CD8-positive, alpha-beta memory T cell (primary cell): Measurements from ENCODE around the gene EDDM13. TPM values are rescaled to one million over a fixed set of nuclear protein-coding genes. Genes with fewer than 3 reads are reported as not detected.

Experiments
- CTCF ChIA-PET: fragments of 350-600 bp; sonication (Branson Sonifier 250); formaldehyde crosslinking; loops from one replicate; lab custom pipeline; 2021; ENCODE audit warnings: antibody characterized with exemption; lab: Charles Lee
- POLR2A ChIA-PET: fragments of 350-600 bp; sonication (Branson Sonifier 250); formaldehyde crosslinking; loops from one replicate; lab custom pipeline; 2021; ENCODE audit warnings: antibody characterized with exemption; lab: Charles Lee
- DNase-seq, 5 donors: peaks; one replicate each; pipeline versions ENCODE4 v3.0.0 to v3.0.0-alpha.2; 2020 to 2022; ENCODE audit warnings: mixed read lengths in 1 of 5
- H3K27ac ChIP-seq: one replicate; pipeline ENCODE4 v1.7.0; 2013; ENCODE audit warnings: low read depth, mild to moderate bottlenecking, low read length, moderate library complexity
- H3K27me3 ChIP-seq: 2 replicates; pipeline ENCODE4 v1.7.0; 2013; ENCODE audit warnings: low read length, mild to moderate bottlenecking; ENCODE audit not compliant: insufficient read depth, poor library complexity, severe bottlenecking
- H3K36me3 ChIP-seq: 2 replicates; pipeline ENCODE4 v1.7.0; 2013; ENCODE audit warnings: mild to moderate bottlenecking, low read length, moderate library complexity; ENCODE audit not compliant: insufficient read depth
- H3K4me1 ChIP-seq: 2 replicates; pipeline ENCODE4 v1.7.0; 2013; ENCODE audit warnings: mild to moderate bottlenecking, low read length, moderate library complexity; ENCODE audit not compliant: insufficient read depth
- H3K4me3 ChIP-seq: 2 replicates; pipeline ENCODE4 v1.7.0; 2013; ENCODE audit warnings: mild to moderate bottlenecking, low read length
- H3K9me3 ChIP-seq: 2 replicates; pipeline ENCODE4 v1.7.0; 2013; ENCODE audit warnings: mild to moderate bottlenecking, low read length
- H3K27ac Mint-ChIP-seq, 8 donors: one replicate each; pipeline ENCODE4 v1.8.0; 2020 to 2021; ENCODE audit warnings: mixed read lengths in 8 of 8, mild to moderate bottlenecking in 6 of 8, inconsistent platforms in 3 of 8, moderate library complexity in 3 of 8
- H3K27me3 Mint-ChIP-seq, 2 donors: one replicate each; pipeline ENCODE4 v1.8.0; 2020 to 2021; ENCODE audit warnings: mixed read lengths in 2 of 2, mild to moderate bottlenecking in 1 of 2, moderate library complexity in 1 of 2
- H3K36me3 Mint-ChIP-seq, 3 donors: one replicate each; pipeline ENCODE4 v1.8.0; 2020 to 2021; ENCODE audit warnings: mixed read lengths in 3 of 3, inconsistent platforms in 1 of 3, mild to moderate bottlenecking in 1 of 3
- H3K4me1 Mint-ChIP-seq, 3 donors: one replicate each; pipeline ENCODE4 v1.8.0; 2020 to 2021; ENCODE audit warnings: mixed read lengths in 3 of 3, inconsistent platforms in 1 of 3, mild to moderate bottlenecking in 1 of 3
- H3K4me3 Mint-ChIP-seq, 7 donors: one replicate each; pipeline ENCODE4 v1.8.0; 2020 to 2021; ENCODE audit warnings: mixed read lengths in 7 of 7, mild to moderate bottlenecking in 6 of 7, moderate library complexity in 4 of 7, inconsistent platforms in 2 of 7
- H3K9me3 Mint-ChIP-seq, 5 donors: one replicate each; pipeline ENCODE4 v1.8.0; 2020 to 2022; ENCODE audit warnings: mixed read lengths in 5 of 5, mild to moderate bottlenecking in 3 of 5, moderate library complexity in 2 of 5, inconsistent platforms in 1 of 5
- polyA plus RNA-seq: library from polyadenylated mRNA; unstranded; fragments of 300-500 nt; fragmentation: Illumina TruSeq; gene quantifications from one replicate; pipeline ENCODE4 v1.2.3, GENCODE V29; 2021
- total RNA-seq, 2 experiments: library from RNA; stranded (reverse); gene quantifications; one replicate each; pipeline ENCODE4 v1.2.3, GENCODE V29; 2021

The EDDM13 gene
- total and polyA plus RNA-seq, 3 experiments from 2014 or later, result 0.59 to 1.8 (median 0.64) TPM

- no peak overlapping the region for H3K27ac ChIP-seq
- no peak overlapping the region for H3K4me3 Mint-ChIP-seq
- no peaks in the 10 kb centered on the region for H3K4me1 ChIP-seq
- H3K27me3 Mint-ChIP-seq, result no peaks in the 10 kb centered on the region
- no peaks in the 10 kb centered on the region for H3K9me3 ChIP-seq
- H3K4me1 Mint-ChIP-seq, result no peaks in the 10 kb centered on the region
- DNase-seq, result no peak
- POLR2A ChIA-PET, result no interaction called here
- H3K27ac Mint-ChIP-seq, result no peak overlapping the region
- H3K4me3 ChIP-seq, result no peak overlapping the region
- peaks cover 4 to 8% (median 4%) of the 10 kb centered on the region in 3 donors for H3K36me3 Mint-ChIP-seq
- no peaks in the 10 kb centered on the region for H3K9me3 Mint-ChIP-seq
- no peaks in the 10 kb centered on the region for H3K36me3 ChIP-seq
- CTCF ChIA-PET, result no interaction called here
- H3K27me3 ChIP-seq, result no peaks in the 10 kb centered on the region
These were observed 1.4 kb upstream of the EDDM13 start for GRCh38 chr19:56271151-56271550.

GRCh38 chr19:56273563-56274117, 1.1 kb downstream of the EDDM13 start:
- Mint-ChIP-seq H3K4me1 (no peaks in the 10 kb centered on the region), H3K4me3 (no peak overlapping the region), H3K27ac (peak overlapping the region in 1 of 8 donors; percentile 24), H3K36me3 (peaks cover 4 to 11% (median 8%) of the 10 kb centered on the region in 3 donors), H3K27me3 (no peaks in the 10 kb centered on the region), H3K9me3 (no peaks in the 10 kb centered on the region)
- no peak overlapping the region for H3K27ac ChIP-seq
- no peaks in the 10 kb centered on the region for H3K36me3 ChIP-seq
- no peaks in the 10 kb centered on the region for H3K4me1 ChIP-seq
- ChIA-PET POLR2A (no interaction called here), CTCF (interaction anchor here (1.7 kb wide), 1 partner anchor 8 kb away, joined by 3 read pairs; no protein-coding TSS in a partner anchor)
- H3K4me3 ChIP-seq, result no peak overlapping the region
- no peaks in the 10 kb centered on the region for H3K9me3 ChIP-seq
- DNase-seq, result no peak
- no peaks in the 10 kb centered on the region for H3K27me3 ChIP-seq

GRCh38 chr19:56282809-56283208, 10.3 kb downstream of the EDDM13 start:
- no peak overlapping the region for H3K4me3 Mint-ChIP-seq
- ChIA-PET CTCF (no interaction called here), POLR2A (no interaction called here)
- H3K4me3 ChIP-seq, result no peak overlapping the region
- no peak overlapping the region for H3K27ac Mint-ChIP-seq
- H3K36me3 Mint-ChIP-seq, result peaks cover 2 to 7% (median 2%) of the 10 kb centered on the region in 3 donors
- no peaks in the 10 kb centered on the region for H3K27me3 Mint-ChIP-seq
- no peaks in the 10 kb centered on the region for H3K9me3 ChIP-seq
- no peaks in the 10 kb centered on the region for H3K4me1 ChIP-seq
- H3K36me3 ChIP-seq, result no peaks in the 10 kb centered on the region
- no peak overlapping the region for H3K27ac ChIP-seq
- H3K4me1 Mint-ChIP-seq, result no peaks in the 10 kb centered on the region
- no peak for DNase-seq
- H3K9me3 Mint-ChIP-seq, result no peaks in the 10 kb centered on the region
- no peaks in the 10 kb centered on the region for H3K27me3 ChIP-seq

GRCh38 chr19:56284746-56285145, 12.2 kb downstream of the EDDM13 start:
- Mint-ChIP-seq H3K27ac (no peak overlapping the region), H3K4me3 (no peak overlapping the region), H3K9me3 (no peaks in the 10 kb centered on the region), H3K27me3 (no peaks in the 10 kb centered on the region), H3K36me3 (peaks cover 6 to 11% (median 9%) of the 10 kb centered on the region in 3 donors), H3K4me1 (peaks cover 0 to 3% (median 0%) of the 10 kb centered on the region in 3 donors)
- no peak for DNase-seq
- ChIA-PET POLR2A (no interaction called here), CTCF (no interaction called here)
- H3K36me3 ChIP-seq, result no peaks in the 10 kb centered on the region
- H3K27me3 ChIP-seq, result no peaks in the 10 kb centered on the region
- no peak overlapping the region for H3K27ac ChIP-seq
- no peak overlapping the region for H3K4me3 ChIP-seq
- H3K9me3 ChIP-seq, result no peaks in the 10 kb centered on the region
- no peaks in the 10 kb centered on the region for H3K4me1 ChIP-seq

- CTCF ChIA-PET, result no interaction called here
- DNase-seq, result no peak
- no peaks in the 10 kb centered on the region for H3K36me3 ChIP-seq
- Mint-ChIP-seq H3K9me3 (peaks cover 0 to 3% (median 0%) of the 10 kb centered on the region in 5 donors), H3K4me1 (peaks cover 0 to 3% (median 0%) of the 10 kb centered on the region in 3 donors), H3K4me3 (no peak overlapping the region), H3K27ac (no peak overlapping the region), H3K36me3 (peaks cover 12 to 33% (median 29%) of the 10 kb centered on the region in 3 donors), H3K27me3 (no peaks in the 10 kb centered on the region)
- no peak overlapping the region for H3K27ac ChIP-seq
- no peak overlapping the region for H3K4me3 ChIP-seq
- no peaks in the 10 kb centered on the region for H3K4me1 ChIP-seq
- H3K9me3 ChIP-seq, result no peaks in the 10 kb centered on the region
- H3K27me3 ChIP-seq, result no peaks in the 10 kb centered on the region
- POLR2A ChIA-PET, result no interaction called here
These were observed 17.6 kb downstream of the EDDM13 start for GRCh38 chr19:56290104-56290503.

- ChIA-PET POLR2A (no interaction called here), CTCF (interaction anchor here (0.7 to 1.1 kb wide), 2 partner anchors 73 to 215 kb away, joined by 3 read pairs; no protein-coding TSS in a partner anchor)
- Mint-ChIP-seq H3K27ac (no peak overlapping the region), H3K4me3 (no peak overlapping the region), H3K27me3 (no peaks in the 10 kb centered on the region), H3K9me3 (peaks cover 0 to 3% (median 0%) of the 10 kb centered on the region in 5 donors), H3K36me3 (peaks cover 18 to 42% (median 32%) of the 10 kb centered on the region in 3 donors), H3K4me1 (peaks cover 0 to 3% (median 0%) of the 10 kb centered on the region in 3 donors)
- no peak for DNase-seq
- Histone ChIP-seq H3K27me3 (no peaks in the 10 kb centered on the region), H3K27ac (no peak overlapping the region), H3K36me3 (no peaks in the 10 kb centered on the region), H3K9me3 (no peaks in the 10 kb centered on the region), H3K4me3 (no peak overlapping the region), H3K4me1 (no peaks in the 10 kb centered on the region)
These were observed 19.3 kb downstream of the EDDM13 start for GRCh38 chr19:56291867-56292266.

GRCh38 chr19:56294549-56294948, 22.0 kb downstream of the EDDM13 start:
- Histone ChIP-seq H3K27me3 (no peaks in the 10 kb centered on the region), H3K27ac (no peak overlapping the region), H3K36me3 (no peaks in the 10 kb centered on the region), H3K9me3 (no peaks in the 10 kb centered on the region), H3K4me3 (no peak overlapping the region), H3K4me1 (no peaks in the 10 kb centered on the region)
- H3K27me3 Mint-ChIP-seq, result no peaks in the 10 kb centered on the region
- no peak overlapping the region for H3K27ac Mint-ChIP-seq
- ChIA-PET CTCF (no interaction called here), POLR2A (no interaction called here)
- peaks cover 16 to 47% (median 28%) of the 10 kb centered on the region in 3 donors for H3K36me3 Mint-ChIP-seq
- H3K4me3 Mint-ChIP-seq, result no peak overlapping the region
- H3K9me3 Mint-ChIP-seq, result peaks cover 0 to 3% (median 0%) of the 10 kb centered on the region in 5 donors
- no peaks in the 10 kb centered on the region for H3K4me1 Mint-ChIP-seq
- DNase-seq, result no peak

- no peak overlapping the region for H3K27ac ChIP-seq
- CTCF ChIA-PET, result no interaction called here
- no peak overlapping the region for H3K4me3 Mint-ChIP-seq
- no peaks in the 10 kb centered on the region for H3K36me3 ChIP-seq
- POLR2A ChIA-PET, result no interaction called here
- H3K36me3 Mint-ChIP-seq, result peaks cover 16 to 47% (median 28%) of the 10 kb centered on the region in 3 donors
- H3K27me3 ChIP-seq, result no peaks in the 10 kb centered on the region
- no peaks in the 10 kb centered on the region for H3K4me1 ChIP-seq
- no peak overlapping the region for H3K27ac Mint-ChIP-seq
- H3K27me3 Mint-ChIP-seq, result no peaks in the 10 kb centered on the region
- H3K9me3 ChIP-seq, result no peaks in the 10 kb centered on the region
- peaks cover 1 to 6% (median 2%) of the 10 kb centered on the region in 3 donors for H3K4me1 Mint-ChIP-seq
- H3K4me3 ChIP-seq, result no peak overlapping the region
- DNase-seq, result no peak
- H3K9me3 Mint-ChIP-seq, result peaks cover 0 to 3% (median 0%) of the 10 kb centered on the region in 5 donors
These were observed 23.2 kb downstream of the EDDM13 start for GRCh38 chr19:56295531-56296455.
